ENCODE results near the gene SRR.

SRR gene

GRCh38 chr17:2370211-2370589 is 66.5 kb downstream of the SRR start:
- no peak for FAIRE-seq
- no peak for DNase-seq (ENCODE audit: low spot score)

- FAIRE-seq (no peak), DNase-seq (ENCODE audit: low spot score) (no peak)
Measured at GRCh38 chr17:2371183-2372130, 67.7 kb downstream of the SRR start.

GRCh38 chr17:2372180-2372579 is 68.4 kb downstream of the SRR start:
- FAIRE-seq (no peak), DNase-seq (ENCODE audit: low spot score) (no peak)

GRCh38 chr17:2372681-2373080 is 68.9 kb downstream of the SRR start:
- no peak for FAIRE-seq
- DNase-seq (ENCODE audit: low spot score): no peak

GRCh38 chr17:2373179-2373578 is 69.4 kb downstream of the SRR start:
- FAIRE-seq: no peak

More at GRCh38 chr17:2373179-2373578, 69.4 kb downstream of the SRR start:
- no peak for DNase-seq (ENCODE audit: low spot score)

Data from urothelium cell line (cell line).